ENCODE data around the gene ETV2. TPM values are rescaled to one million over a fixed set of nuclear protein-coding genes. Genes with fewer than 3 reads are reported as not detected.
"Not testable (repeated sequence)": the region's sequence is repeated elsewhere in the genome, so short reads cannot be mapped to it uniquely, and the experiment has no call there.

The ETV2 gene
- total RNA-seq, 2 donors from 2014 or later, result 0.29 to 0.88 TPM

- intact Hi-C loops (cut with DNase I), result no loop called here
- ATAC-seq, result peak; percentile 77 to 79
- DNase-seq, result peak; percentile 94
These were observed 6.7 kb downstream of the ETV2 start, which contains the start of gene COX6B1 for GRCh38 chr19:35648017-35648961. Gene COX6B1, plus strand, starts transcription at chr19:35648323. Its CDS starts 2,921 bp downstream, at chr19:35651244.

- no peak for ATAC-seq
- intact Hi-C loops (cut with DNase I), result no loop called here
- DNase-seq, result no peak
These were observed 9.0 kb downstream of the ETV2 start for GRCh38 chr19:35650581-35650980.

GRCh38 chr19:35654828-35655227 lies 13.3 kb downstream of the ETV2 start:
- ATAC-seq; intact Hi-C loops (cut with DNase I); DNase-seq: not testable (repeated sequence)

- intact Hi-C loops (cut with DNase I), result no loop called here
- no peak for ATAC-seq
- no peak for DNase-seq
These were observed 14.1 kb downstream of the ETV2 start for GRCh38 chr19:35655600-35655999.

GRCh38 chr19:35656700-35657099 lies 15.2 kb downstream of the ETV2 start:
- ATAC-seq (no peak), DNase-seq (no peak)
- intact Hi-C loops (cut with DNase I), result no loop called here

GRCh38 chr19:35657904-35658700 lies 16.6 kb downstream of the ETV2 start:
- no peak for DNase-seq
- no peak for ATAC-seq
- intact Hi-C loops (cut with DNase I), result no loop called here

- intact Hi-C loops (cut with DNase I), result no loop called here
- DNase-seq, result no peak
- ATAC-seq, result no peak
These were observed 20.4 kb downstream of the ETV2 start for GRCh38 chr19:35661995-35662340.

- intact Hi-C loops (cut with DNase I), result no loop called here
- DNase-seq (no peak), ATAC-seq (no peak)
These were observed 22.4 kb downstream of the ETV2 start for GRCh38 chr19:35663981-35664380.

GRCh38 chr19:35665157-35665556 lies 23.6 kb downstream of the ETV2 start:
- no peak for DNase-seq
- intact Hi-C loops (cut with DNase I), result no loop called here
- ATAC-seq, result no peak

GRCh38 chr19:35665604-35666003 lies 24.1 kb downstream of the ETV2 start:
- intact Hi-C loops (cut with DNase I), result no loop called here
- ATAC-seq, result no peak
- DNase-seq, result no peak

GRCh38 chr19:35666251-35666913 lies 24.8 kb downstream of the ETV2 start, which contains the start of gene UPK1A:
Gene UPK1A, plus strand, starts transcription at chr19:35666517. Its CDS starts 296 bp downstream, at chr19:35666813.
- intact Hi-C loops (cut with DNase I), result no loop called here
- no peak for ATAC-seq
- no peak for DNase-seq

GRCh38 chr19:35669566-35669965 lies 28.0 kb downstream of the ETV2 start:
- ATAC-seq (no peak), DNase-seq (no peak)
- intact Hi-C loops (cut with DNase I), result no loop called here

GRCh38 chr19:35669974-35670373 lies 28.4 kb downstream of the ETV2 start:
- ATAC-seq, result no peak
- intact Hi-C loops (cut with DNase I), result no loop called here
- DNase-seq, result no peak

- no peak for DNase-seq
- ATAC-seq, result no peak
- intact Hi-C loops (cut with DNase I), result no loop called here
These were observed 29.1 kb downstream of the ETV2 start for GRCh38 chr19:35670686-35671085.

- intact Hi-C loops (cut with DNase I), result no loop called here
- no peak for DNase-seq
- no peak for ATAC-seq
These were observed 30.3 kb downstream of the ETV2 start for GRCh38 chr19:35671818-35672217.

- peak; percentile 65 for DNase-seq
- intact Hi-C loops (cut with DNase I), result no loop called here
- peak; percentile 71 to 93 for ATAC-seq
These were observed 31.7 kb downstream of the ETV2 start for GRCh38 chr19:35673121-35673804.

- intact Hi-C loops (cut with DNase I), result no loop called here
- ATAC-seq (no peak), DNase-seq (no peak)
These were observed 34.1 kb downstream of the ETV2 start for GRCh38 chr19:35675589-35676140.

- no peak for ATAC-seq
- no peak for DNase-seq
- intact Hi-C loops (cut with DNase I), result loop anchor here in 1 of 2 donors (5.0 kb wide), 1 partner anchor 127 kb away; no protein-coding TSS in a partner anchor
These were observed 48.3 kb downstream of the ETV2 start for GRCh38 chr19:35689836-35690235.
